Fibroblast of mammary gland (primary cell): ENCODE data around the gene MICA.
A peak's percentile ranks its signal among the peaks of the same experiment; 100 is the strongest.
"Not testable (repeated sequence)": the region's sequence is repeated elsewhere in the genome, so short reads cannot be mapped to it uniquely, and the experiment has no call there.

Experiments used
- DNase-seq: peaks from one replicate; pipeline ENCODE4 v3.0.0-alpha.2; 2010; ENCODE audit warnings: low read depth
- H3K4me3 ChIP-seq: 2 replicates; pipeline ENCODE4 v1.5.1; 2011; ENCODE audit warnings: low read depth, mild to moderate bottlenecking, low read length, moderate library complexity; ENCODE audit not compliant: control insufficient read depth
- CTCF ChIP-seq: conservative IDR thresholded peaks from 2 replicates; pipeline ENCODE4 v1.5.1; 2011; ENCODE audit warnings: low read depth, low read length, inconsistent platforms; ENCODE audit not compliant: control insufficient read depth, insufficient read depth

The MICA gene

GRCh38 chr6:31378721-31379103 is 24.7 kb upstream of the MICA start:
- no peak for TF ChIP-seq CTCF
- DNase-seq = no peak
- H3K4me3 ChIP-seq = no peak overlapping the region

- no peak overlapping the region for H3K4me3 ChIP-seq
- peak; percentile 25 for DNase-seq
- no peak for TF ChIP-seq CTCF
These were observed 23.5 kb upstream of the MICA start for GRCh38 chr6:31379850-31380249.

GRCh38 chr6:31381666-31382065 is 21.7 kb upstream of the MICA start:
- TF ChIP-seq CTCF = no peak

GRCh38 chr6:31383149-31383548 is 20.2 kb upstream of the MICA start:
- H3K4me3 ChIP-seq = no peak overlapping the region
- DNase-seq = peak; percentile 57
- no peak for TF ChIP-seq CTCF

More at GRCh38 chr6:31381666-31382065, 21.7 kb upstream of the MICA start:
- DNase-seq = no peak
- no peak overlapping the region for H3K4me3 ChIP-seq

GRCh38 chr6:31385041-31385440 is 18.4 kb upstream of the MICA start:
- DNase-seq = no peak
- TF ChIP-seq CTCF = no peak
- H3K4me3 ChIP-seq = no peak overlapping the region

- H3K4me3 ChIP-seq = no peak overlapping the region
- no peak for DNase-seq
- TF ChIP-seq CTCF = no peak
These were observed 17.3 kb upstream of the MICA start for GRCh38 chr6:31386099-31386498.

GRCh38 chr6:31386977-31387376 is 16.4 kb upstream of the MICA start:
- DNase-seq = no peak
- H3K4me3 ChIP-seq = no peak overlapping the region
- no peak for TF ChIP-seq CTCF

- H3K4me3 ChIP-seq, DNase-seq: not testable (repeated sequence)
These were observed 14.2 kb upstream of the MICA start for GRCh38 chr6:31388916-31389801.

GRCh38 chr6:31389802-31390132 is 13.6 kb upstream of the MICA start:
- not testable (repeated sequence) for H3K4me3 ChIP-seq, DNase-seq
